IMR-90 (cell line): ENCODE measurements around the gene EHD4. TPM values are rescaled to one million over a fixed set of nuclear protein-coding genes. Genes with fewer than 3 reads are reported as not detected.

Source experiments
- ATAC-seq: fragments of 200-7000 bp; cut with Tn5 transposase; 2 replicates; pipeline ENCODE4 v1.9.1; 2020; ENCODE audit warnings: low read depth, mild to moderate bottlenecking, moderate library complexity
- BruUV-seq: library from RNA; stranded (reverse); fragments of 400-500 nt; replicated peaks from 2 replicates; lab custom pipeline; 2021; lab: Mats Ljungman, UMichigan
- CTCF ChIA-PET: fragments of 300-600 bp; formaldehyde crosslinking; extraction: SDS; loops from one replicate; lab custom pipeline; 2021; ENCODE audit warnings: antibody characterized with exemption; lab: Yijun Ruan, JAX
- POLR2A ChIA-PET: fragments of 300-600 bp; sonication (Branson Sonifier 250); formaldehyde crosslinking; loops from one replicate; lab custom pipeline; 2022; ENCODE audit warnings: antibody characterized with exemption; ENCODE audit not compliant: unreplicated experiment; lab: Charles Lee
- DNase-seq: peaks from one replicate; pipeline ENCODE4 v3.0.0; 2013
- H2AFZ ChIP-seq: replicated peaks from 2 replicates; pipeline ENCODE3; 2013; ENCODE audit warnings: low read length, mild to moderate bottlenecking; ENCODE audit not compliant: poor library complexity
- H2AK5ac ChIP-seq: 2 replicates; pipeline ENCODE4 v1.6.1; 2013; ENCODE audit warnings: low read depth, low read length, inconsistent platforms
- H2AK9ac ChIP-seq: replicated peaks from 2 replicates; pipeline ENCODE3; 2013; ENCODE audit warnings: mild to moderate bottlenecking, low read depth, low read length, moderate library complexity; ENCODE audit not compliant: poor library complexity
- H2BK120ac ChIP-seq: 2 replicates; pipeline ENCODE4 v1.6.1; 2013; ENCODE audit warnings: low read depth, low read length, inconsistent platforms
- H2BK15ac ChIP-seq: 3 replicates; pipeline ENCODE4 v1.6.1; 2013; ENCODE audit warnings: low read depth, low read length, inconsistent platforms
- H2BK20ac ChIP-seq: 2 replicates; pipeline ENCODE4 v1.6.1; 2013; ENCODE audit warnings: low read depth, mild to moderate bottlenecking, inconsistent platforms, low read length, moderate library complexity
- H2BK5ac ChIP-seq: 2 replicates; pipeline ENCODE4 v1.6.1; 2013; ENCODE audit warnings: mild to moderate bottlenecking, low read depth, low read length, inconsistent platforms; ENCODE audit not compliant: poor library complexity, severe bottlenecking
- H3K14ac ChIP-seq: replicated peaks from 2 replicates; pipeline ENCODE4 v1.6.1; 2013; ENCODE audit warnings: low read depth, low read length, inconsistent platforms
- H3K18ac ChIP-seq: 2 replicates; pipeline ENCODE4 v1.6.1; 2013; ENCODE audit warnings: low read depth, low read length, control low read depth
- H3K23ac ChIP-seq: 2 replicates; pipeline ENCODE4 v1.6.1; 2013; ENCODE audit warnings: low read depth, low read length, inconsistent platforms
- H3K27ac ChIP-seq: 2 replicates; pipeline ENCODE4 v1.5.1; 2013; ENCODE audit warnings: mild to moderate bottlenecking, control low read depth, low read length; ENCODE audit not compliant: insufficient read depth
- H3K27me3 ChIP-seq: 2 replicates; pipeline ENCODE4 v1.6.1; 2013; ENCODE audit warnings: low read length; ENCODE audit not compliant: control insufficient read depth, insufficient read depth
- H3K36me3 ChIP-seq: 2 replicates; pipeline ENCODE4 v1.6.1; 2013; ENCODE audit warnings: low read length, mixed read lengths; ENCODE audit not compliant: control insufficient read depth, insufficient read depth
- H3K4ac ChIP-seq: 2 replicates; pipeline ENCODE4 v1.6.1; 2013; ENCODE audit warnings: low read depth, low read length, inconsistent platforms
- H3K4me1 ChIP-seq: 2 replicates; pipeline ENCODE4 v1.6.1; 2013; ENCODE audit warnings: low read length, mixed read lengths; ENCODE audit not compliant: control insufficient read depth, insufficient read depth
- H3K4me2 ChIP-seq: 2 replicates; pipeline ENCODE4 v1.6.1; 2013; ENCODE audit warnings: low read depth, mild to moderate bottlenecking, control low read depth, low read length, moderate library complexity
- H3K4me3 ChIP-seq: 2 replicates; pipeline ENCODE4 v1.5.1; 2013; ENCODE audit warnings: low read depth, mild to moderate bottlenecking, control low read depth, low read length, moderate library complexity; ENCODE audit not compliant: insufficient read depth
- H3K56ac ChIP-seq: 2 replicates; pipeline ENCODE4 v1.6.1; 2013; ENCODE audit warnings: low read length, inconsistent platforms; ENCODE audit not compliant: insufficient read depth; ENCODE audit errors: extremely low read depth
- H3K79me1 ChIP-seq, 2 experiments: 2 replicates each; pipeline ENCODE4 v1.6.1; 2013; ENCODE audit warnings: low read length in 2 of 2, inconsistent platforms in 1 of 2, low read depth in 1 of 2
- H3K9ac ChIP-seq: 2 replicates; pipeline ENCODE4 v1.6.1; 2013; ENCODE audit warnings: low read depth, low read length, control low read depth
- H3K9me1 ChIP-seq: 2 replicates; pipeline ENCODE4 v1.6.1; 2013; ENCODE audit warnings: low read length, inconsistent platforms; ENCODE audit not compliant: insufficient read depth
- H3K9me3 ChIP-seq: 2 replicates; pipeline ENCODE4 v1.6.1; 2013; ENCODE audit warnings: low read length; ENCODE audit not compliant: control insufficient read depth, insufficient read depth
- H4K20me1 ChIP-seq: 2 replicates; pipeline ENCODE4 v1.6.1; 2013; ENCODE audit warnings: low read length, inconsistent platforms; ENCODE audit not compliant: insufficient read depth
- H4K5ac ChIP-seq: 2 replicates; pipeline ENCODE4 v1.6.1; 2013; ENCODE audit warnings: mild to moderate bottlenecking, low read depth, low read length, control low read depth
- H4K8ac ChIP-seq, 2 experiments: 2 replicates each; pipeline ENCODE4 v1.6.1; 2013; ENCODE audit warnings: low read depth in 2 of 2, low read length in 2 of 2, control low read depth in 1 of 2, inconsistent platforms in 1 of 2
- H4K91ac ChIP-seq: 2 replicates; pipeline ENCODE4 v1.6.1; 2013; ENCODE audit warnings: low read depth, low read length, inconsistent platforms; ENCODE audit not compliant: insufficient read depth
- BHLHE40 ChIP-seq: fragments of 150-350 bp; IDR thresholded peaks from 2 replicates; pipeline ENCODE4 v1.6.1; 2016; ENCODE audit warnings: mild to moderate bottlenecking, low read depth, low read length
- CEBPB ChIP-seq: IDR thresholded peaks from 2 replicates; pipeline ENCODE4 v1.6.1; 2012; ENCODE audit warnings: low read depth, low read length, improper control_type of control experiment
- NFE2L2 ChIP-seq: fragments of 150-350 bp; IDR thresholded peaks from 2 replicates; pipeline ENCODE4 v1.6.1; 2016; ENCODE audit warnings: low read depth, mild to moderate bottlenecking, low read length
- SMC3 ChIP-seq: fragments of 150-350 bp; IDR thresholded peaks from 2 replicates; pipeline ENCODE4 v1.6.1; 2016; ENCODE audit warnings: low read depth, mild to moderate bottlenecking, antibody characterized with exemption, low read length, moderate library complexity
- WGBS, 2 experiments: methylation state at CpG; one replicate each; pipeline versions ENCODE4 v1.1.5 to v1.1.7; 2013; ENCODE audit warnings: missing lambda C conversion rate in 2 of 2; ENCODE audit not compliant: insufficient read length in 1 of 2; ENCODE audit errors: extremely low coverage in 2 of 2; 5-methylcytosine and 5-hydroxymethylcytosine counted together
- dilution Hi-C: fragments of 300-500 bp; cut with HindIII; formaldehyde crosslinking; loops from one replicate; pipeline ENCODE4 v1.14.3; 2018; ENCODE audit warnings: low sequenced_read_pairs; ENCODE audit not compliant: unreplicated experiment
- in situ Hi-C: fragments of 300-500 bp; cut with MboI; formaldehyde crosslinking; loops from 3 replicates; pipeline ENCODE4 v1.14.3; 2019; ENCODE audit warnings: low sequenced_read_pairs, inconsistent platforms, mixed read lengths
- intact Hi-C: fragments of 100-400 bp; cut with micrococcal nuclease; formaldehyde crosslinking; loops from 2 replicates; pipeline ENCODE4 v1.10.0; 2022
- polyA plus RNA-seq, 3 experiments: library from polyadenylated mRNA; depleted of rRNA; stranded (reverse); fragments of >200 nt; gene quantifications; 2 replicates each; pipeline ENCODE4 v1.2.3, GENCODE V29; 2012; ENCODE audit warnings: low replicate concordance in 1 of 3
- total RNA-seq: library from RNA; depleted of rRNA; stranded (reverse); fragments of >200 nt; gene quantifications from 2 replicates; pipeline ENCODE4 v1.2.3, GENCODE V29; 2012
- TF ChIP-seq, protein P1 (sequence below): fragments of 150-350 bp; IDR thresholded peaks from 2 replicates; pipeline ENCODE4 v1.6.1; 2017; ENCODE audit warnings: mild to moderate bottlenecking, antibody characterized with exemption, low read length, low read depth
- TF ChIP-seq, protein P2 (sequence below): fragments of 150-350 bp; IDR thresholded peaks from 2 replicates; pipeline ENCODE4 v1.6.1; 2016; ENCODE audit warnings: low read depth, mild to moderate bottlenecking, low read length, moderate library complexity, borderline replicate concordance

Gene EHD4
- total and polyA plus RNA-seq, 2 of the 4 experiments (the other 2 are of a cell fraction): 21.0 to 29.0 TPM

- no peak overlapping the region for H2BK15ac ChIP-seq
- no peaks in the 10 kb centered on the region for H4K20me1 ChIP-seq
- H4K8ac ChIP-seq: no peak overlapping the region; a peak in 1 of 4 replicates
- no peak for TF ChIP-seq SMC3
- TF ChIP-seq, protein P1, sequence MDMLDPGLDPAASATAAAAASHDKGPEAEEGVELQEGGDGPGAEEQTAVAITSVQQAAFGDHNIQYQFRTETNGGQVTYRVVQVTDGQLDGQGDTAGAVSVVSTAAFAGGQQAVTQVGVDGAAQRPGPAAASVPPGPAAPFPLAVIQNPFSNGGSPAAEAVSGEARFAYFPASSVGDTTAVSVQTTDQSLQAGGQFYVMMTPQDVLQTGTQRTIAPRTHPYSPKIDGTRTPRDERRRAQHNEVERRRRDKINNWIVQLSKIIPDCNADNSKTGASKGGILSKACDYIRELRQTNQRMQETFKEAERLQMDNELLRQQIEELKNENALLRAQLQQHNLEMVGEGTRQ: no peak
- no peak for TF ChIP-seq NFE2L2
- TF ChIP-seq, protein P2, sequence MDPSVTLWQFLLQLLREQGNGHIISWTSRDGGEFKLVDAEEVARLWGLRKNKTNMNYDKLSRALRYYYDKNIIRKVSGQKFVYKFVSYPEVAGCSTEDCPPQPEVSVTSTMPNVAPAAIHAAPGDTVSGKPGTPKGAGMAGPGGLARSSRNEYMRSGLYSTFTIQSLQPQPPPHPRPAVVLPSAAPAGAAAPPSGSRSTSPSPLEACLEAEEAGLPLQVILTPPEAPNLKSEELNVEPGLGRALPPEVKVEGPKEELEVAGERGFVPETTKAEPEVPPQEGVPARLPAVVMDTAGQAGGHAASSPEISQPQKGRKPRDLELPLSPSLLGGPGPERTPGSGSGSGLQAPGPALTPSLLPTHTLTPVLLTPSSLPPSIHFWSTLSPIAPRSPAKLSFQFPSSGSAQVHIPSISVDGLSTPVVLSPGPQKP: no peak
- no peak for TF ChIP-seq BHLHE40
- no peak for TF ChIP-seq CEBPB
- H3K4ac ChIP-seq: no peak overlapping the region
- H3K36me3 ChIP-seq: no peaks in the 10 kb centered on the region
- 69% methylated on average over 2 of the region's 7 CpGs; no CpG with 5 or more reads in 1 of the 2 experiments for WGBS, 2 experiments
- H2AK9ac ChIP-seq: no peak overlapping the region
- H3K23ac ChIP-seq: no peak overlapping the region
- H2BK5ac ChIP-seq: no peak overlapping the region
- H2AK5ac ChIP-seq: no peak overlapping the region
- peak overlapping the region; percentile 67 for H3K4me2 ChIP-seq
- no peak overlapping the region for H3K9ac ChIP-seq
- ATAC-seq (no peak), DNase-seq (no peak)
- no peak overlapping the region for H3K18ac ChIP-seq
- intact Hi-C loops (no loop called here), in situ Hi-C loops (no loop called here), dilution Hi-C loops (no loop called here)
- no peak overlapping the region for H2BK20ac ChIP-seq
- H3K9me1 ChIP-seq: 0 out of 2 replicates have a peak, but pooled peaks cover 3% of the 10 kb centered on the region
- H2AFZ ChIP-seq: peak overlapping the region; percentile 83
- POLR2A ChIA-PET: no interaction called here
- CTCF ChIA-PET: interaction anchor here (0.6 to 1.3 kb wide), 3 partner anchors 9 to 229 kb away, joined by 3 read pairs; no protein-coding TSS in a partner anchor
- no peaks in the 10 kb centered on the region for H3K9me3 ChIP-seq
- H3K4me1 ChIP-seq: peaks cover 3% of the 10 kb centered on the region; the same call in 1 of the 2 replicates
- no peak overlapping the region for H3K56ac ChIP-seq
- H4K5ac ChIP-seq: no peak overlapping the region
- H4K91ac ChIP-seq: no peak overlapping the region
- no peak overlapping the region for H3K14ac ChIP-seq
- H3K27ac ChIP-seq: no peak overlapping the region
- peaks cover 19% of the 10 kb centered on the region for H3K27me3 ChIP-seq
- H3K79me1 ChIP-seq: no peaks in the 10 kb centered on the region
- BruUV-seq: no TSS peak
- H2BK120ac ChIP-seq: no peak overlapping the region
- H3K4me3 ChIP-seq: no peak overlapping the region
These were observed 8.4 kb upstream of the EHD4 start for GRCh38 chr15:41980654-41981323.
